WERI-Rb-1 (cell line): ENCODE results near the gene YY2.
"Not testable (repeated sequence)": the region's sequence is repeated elsewhere in the genome, so short reads cannot be mapped to it uniquely, and the experiment has no call there.

ENCODE experiments used
- DNase-seq: peaks from one replicate; pipeline ENCODE4 v3.0.0-alpha.2; 2020
- H3K27ac ChIP-seq: fragments of 250-450 bp; sonication (Bioruptor Pico); 2 replicates; pipeline ENCODE4 v1.5.1; 2020; ENCODE audit warnings: mild to moderate bottlenecking, moderate library complexity
- H3K27me3 ChIP-seq: fragments of 250-450 bp; sonication (Bioruptor Pico); 2 replicates; pipeline ENCODE4 v1.5.1; 2021; ENCODE audit warnings: mild to moderate bottlenecking, low read depth, moderate library complexity; ENCODE audit not compliant: insufficient read depth, severe bottlenecking
- H3K36me3 ChIP-seq: fragments of 250-450 bp; sonication (Bioruptor Pico); 2 replicates; pipeline ENCODE4 v1.5.1; 2020; ENCODE audit warnings: mild to moderate bottlenecking, moderate library complexity
- H3K4me3 ChIP-seq: 2 replicates; pipeline ENCODE4 v1.5.1; 2011; ENCODE audit warnings: low read depth, mild to moderate bottlenecking, control low read depth, low read length
- H3K9me3 ChIP-seq: fragments of 250-450 bp; sonication (Bioruptor Pico); 2 replicates; pipeline ENCODE4 v1.5.1; 2021; ENCODE audit warnings: mild to moderate bottlenecking, moderate library complexity; ENCODE audit not compliant: severe bottlenecking
- CTCF ChIP-seq: IDR thresholded peaks from 2 replicates; pipeline ENCODE4 v1.5.1; 2011; ENCODE audit warnings: low read depth, mild to moderate bottlenecking, control low read depth, inconsistent platforms, low read length

YY2 gene

GRCh38 chrX:21853578-21853977 lies 2.2 kb upstream of the YY2 start:
- Histone ChIP-seq H3K4me3 (no peak overlapping the region), H3K27me3 (peaks cover 7% of the 10 kb centered on the region), H3K36me3 (peaks cover 2% of the 10 kb centered on the region), H3K9me3 (no peaks in the 10 kb centered on the region), H3K27ac (no peak overlapping the region)
- no peak for TF ChIP-seq CTCF
- DNase-seq = no peak

GRCh38 chrX:21856504-21856903 lies 717 bp downstream of the YY2 start:
- Histone ChIP-seq H3K4me3 (no peak overlapping the region), H3K9me3 (no peaks in the 10 kb centered on the region), H3K27ac (no peak overlapping the region), H3K36me3 (peaks cover 2% of the 10 kb centered on the region), H3K27me3 (peaks cover 5% of the 10 kb centered on the region)
- TF ChIP-seq CTCF = no peak
- DNase-seq = no peak

- no peaks in the 10 kb centered on the region for H3K27me3 ChIP-seq
- no peaks in the 10 kb centered on the region for H3K36me3 ChIP-seq
- no peak for TF ChIP-seq CTCF
- no peak overlapping the region for H3K4me3 ChIP-seq
- DNase-seq = no peak
- no peak overlapping the region for H3K27ac ChIP-seq
- no peaks in the 10 kb centered on the region for H3K9me3 ChIP-seq
Observed at GRCh38 chrX:21863241-21863640, 7.5 kb downstream of the YY2 start.

GRCh38 chrX:21865436-21865835 lies 9.6 kb downstream of the YY2 start:
- no peak overlapping the region for H3K4me3 ChIP-seq
- no peaks in the 10 kb centered on the region for H3K9me3 ChIP-seq
- H3K36me3 ChIP-seq = no peaks in the 10 kb centered on the region
- TF ChIP-seq CTCF = no peak
- DNase-seq = no peak
- no peaks in the 10 kb centered on the region for H3K27me3 ChIP-seq
- H3K27ac ChIP-seq = no peak overlapping the region

GRCh38 chrX:21870494-21870893 lies 14.7 kb downstream of the YY2 start:
- Histone ChIP-seq H3K4me3 (no peak overlapping the region), H3K27ac (no peak overlapping the region), H3K36me3 (no peaks in the 10 kb centered on the region), H3K27me3 (peaks cover under 1% of the 10 kb centered on the region), H3K9me3 (no peaks in the 10 kb centered on the region)
- no peak for TF ChIP-seq CTCF
- DNase-seq = no peak

- TF ChIP-seq CTCF = no peak
- no peak for DNase-seq
- no peaks in the 10 kb centered on the region for H3K36me3 ChIP-seq
- H3K4me3 ChIP-seq = no peak overlapping the region
- H3K27ac ChIP-seq = no peak overlapping the region
- H3K27me3 ChIP-seq = peaks cover 3% of the 10 kb centered on the region
- H3K9me3 ChIP-seq = no peaks in the 10 kb centered on the region
Observed at GRCh38 chrX:21873063-21873775, 17.4 kb downstream of the YY2 start.

GRCh38 chrX:21874182-21874581 lies 18.4 kb downstream of the YY2 start:
- not testable (repeated sequence) for DNase-seq, H3K27me3 ChIP-seq, H3K27ac ChIP-seq, H3K4me3 ChIP-seq, H3K9me3 ChIP-seq, H3K36me3 ChIP-seq
